C4-2B (cell line): ENCODE measurements around the gene KCNJ12.

Source experiments
- ZFX ChIP-seq: fragments of 450-650 bp; IDR thresholded peaks from 2 replicates; pipeline ENCODE4 v1.6.1; 2017
- TF ChIP-seq, protein P1 (sequence below): fragments of 450-650 bp; conservative IDR thresholded peaks from 2 replicates; pipeline ENCODE4 v1.5.1; 2017; ENCODE audit warnings: mild to moderate bottlenecking

DNA sequence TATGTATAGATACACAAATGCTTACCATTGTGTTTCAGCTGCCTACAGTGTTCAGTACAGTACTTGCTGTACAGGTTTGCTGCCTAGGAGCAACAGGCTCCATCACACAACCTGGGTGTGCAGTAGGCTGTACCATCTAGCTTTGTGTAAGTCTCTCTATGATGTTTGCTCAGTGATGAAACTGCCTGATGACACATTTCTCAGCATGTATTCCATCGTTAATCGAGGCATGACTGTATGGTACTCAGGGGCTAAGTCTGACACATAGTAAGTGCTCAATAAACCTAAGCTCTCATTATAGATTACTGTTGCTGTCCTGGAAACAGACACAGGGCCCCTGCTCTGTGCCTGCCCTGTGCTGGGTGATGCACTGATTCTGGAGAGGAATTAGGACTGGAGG lies 18.1 kb downstream of the KCNJ12 start:
- TF ChIP-seq, protein P1, sequence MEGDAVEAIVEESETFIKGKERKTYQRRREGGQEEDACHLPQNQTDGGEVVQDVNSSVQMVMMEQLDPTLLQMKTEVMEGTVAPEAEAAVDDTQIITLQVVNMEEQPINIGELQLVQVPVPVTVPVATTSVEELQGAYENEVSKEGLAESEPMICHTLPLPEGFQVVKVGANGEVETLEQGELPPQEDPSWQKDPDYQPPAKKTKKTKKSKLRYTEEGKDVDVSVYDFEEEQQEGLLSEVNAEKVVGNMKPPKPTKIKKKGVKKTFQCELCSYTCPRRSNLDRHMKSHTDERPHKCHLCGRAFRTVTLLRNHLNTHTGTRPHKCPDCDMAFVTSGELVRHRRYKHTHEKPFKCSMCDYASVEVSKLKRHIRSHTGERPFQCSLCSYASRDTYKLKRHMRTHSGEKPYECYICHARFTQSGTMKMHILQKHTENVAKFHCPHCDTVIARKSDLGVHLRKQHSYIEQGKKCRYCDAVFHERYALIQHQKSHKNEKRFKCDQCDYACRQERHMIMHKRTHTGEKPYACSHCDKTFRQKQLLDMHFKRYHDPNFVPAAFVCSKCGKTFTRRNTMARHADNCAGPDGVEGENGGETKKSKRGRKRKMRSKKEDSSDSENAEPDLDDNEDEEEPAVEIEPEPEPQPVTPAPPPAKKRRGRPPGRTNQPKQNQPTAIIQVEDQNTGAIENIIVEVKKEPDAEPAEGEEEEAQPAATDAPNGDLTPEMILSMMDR: no peak
- no peak for TF ChIP-seq ZFX
